MM.1S (cell line): ENCODE results near the gene SIAH1.

Experiments
- EZH2 ChIP-seq: fragments of 300-600 bp; sonication (generic); optimal IDR thresholded peaks from 2 replicates; pipeline ENCODE3; 2017; ENCODE audit warnings: low read depth, mild to moderate bottlenecking, antibody characterized with exemption, low read length, mixed read lengths
- EZH2phosphoT487 ChIP-seq: fragments of 300-600 bp; sonication (generic); IDR thresholded peaks from 2 replicates; pipeline ENCODE4 v1.6.1; 2018; ENCODE audit warnings: antibody characterized with exemption, low read length
- TF ChIP-seq, protein P1 (sequence below): fragments of 300-600 bp; sonication (generic); IDR thresholded peaks from 2 replicates; pipeline ENCODE4 v1.5.1; 2016; ENCODE audit warnings: antibody characterized with exemption, low read length, mixed read lengths

DNA sequence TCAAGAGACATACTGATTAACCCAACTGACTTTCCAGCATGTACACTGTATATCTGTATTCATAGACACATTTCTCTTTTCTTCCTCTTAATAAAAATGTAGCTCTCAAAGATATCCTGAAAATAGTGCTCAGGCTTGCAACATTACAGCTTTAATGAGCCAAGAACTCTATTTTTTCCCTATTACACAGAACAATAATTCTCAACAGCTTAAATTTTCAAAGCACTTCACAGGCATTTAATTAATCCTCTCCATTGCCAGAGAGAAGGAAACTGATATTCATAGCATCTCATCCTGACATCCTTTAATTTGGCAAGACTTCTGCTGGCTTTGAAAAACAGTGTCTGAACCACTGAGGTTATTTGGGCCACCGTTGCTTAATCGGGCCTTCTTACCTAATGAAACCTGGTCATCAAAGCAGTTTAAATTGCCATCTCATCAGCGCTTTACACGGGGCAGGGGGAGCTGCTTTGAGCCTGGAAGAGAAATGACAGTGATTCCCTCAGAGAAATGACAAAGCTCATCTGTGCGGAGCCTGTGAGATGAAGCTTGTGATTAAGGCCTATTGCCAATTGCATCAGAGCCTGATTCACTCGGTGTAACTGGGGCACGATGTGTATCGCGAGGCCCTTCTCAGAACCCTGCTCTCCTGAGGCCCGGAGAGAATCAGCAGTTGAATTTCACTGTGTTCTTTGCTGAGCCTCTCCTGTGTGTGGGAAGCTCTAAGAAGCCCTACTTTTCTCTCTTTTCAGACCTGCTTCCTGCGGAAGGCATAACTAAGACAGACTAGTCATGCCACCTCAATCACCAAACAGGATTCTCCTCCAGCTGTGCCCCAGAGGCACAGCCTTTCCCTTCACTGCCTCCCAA, 8.5 kb upstream of the SIAH1 start:
- TF ChIP-seq, protein P1, sequence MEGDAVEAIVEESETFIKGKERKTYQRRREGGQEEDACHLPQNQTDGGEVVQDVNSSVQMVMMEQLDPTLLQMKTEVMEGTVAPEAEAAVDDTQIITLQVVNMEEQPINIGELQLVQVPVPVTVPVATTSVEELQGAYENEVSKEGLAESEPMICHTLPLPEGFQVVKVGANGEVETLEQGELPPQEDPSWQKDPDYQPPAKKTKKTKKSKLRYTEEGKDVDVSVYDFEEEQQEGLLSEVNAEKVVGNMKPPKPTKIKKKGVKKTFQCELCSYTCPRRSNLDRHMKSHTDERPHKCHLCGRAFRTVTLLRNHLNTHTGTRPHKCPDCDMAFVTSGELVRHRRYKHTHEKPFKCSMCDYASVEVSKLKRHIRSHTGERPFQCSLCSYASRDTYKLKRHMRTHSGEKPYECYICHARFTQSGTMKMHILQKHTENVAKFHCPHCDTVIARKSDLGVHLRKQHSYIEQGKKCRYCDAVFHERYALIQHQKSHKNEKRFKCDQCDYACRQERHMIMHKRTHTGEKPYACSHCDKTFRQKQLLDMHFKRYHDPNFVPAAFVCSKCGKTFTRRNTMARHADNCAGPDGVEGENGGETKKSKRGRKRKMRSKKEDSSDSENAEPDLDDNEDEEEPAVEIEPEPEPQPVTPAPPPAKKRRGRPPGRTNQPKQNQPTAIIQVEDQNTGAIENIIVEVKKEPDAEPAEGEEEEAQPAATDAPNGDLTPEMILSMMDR = no peak
- TF ChIP-seq EZH2 = no peak
- TF ChIP-seq EZH2phosphoT487 = no peak
